AG10803 (cell line): ENCODE measurements around the gene CDH22.

Experiments used
- DNase-seq: peaks from one replicate; pipeline ENCODE4 v3.0.0; 2010; ENCODE audit warnings: low read depth
- H3K4me3 ChIP-seq: 2 replicates; pipeline ENCODE4 v1.5.1; 2011; ENCODE audit warnings: mild to moderate bottlenecking, low read length, control low read depth
- CTCF ChIP-seq: conservative IDR thresholded peaks from 2 replicates; pipeline ENCODE4 v1.5.1; 2011; ENCODE audit warnings: mild to moderate bottlenecking, low read length, control low read depth, inconsistent platforms

The CDH22 gene

GRCh38 chr20:46259260-46259859, 48.9 kb downstream of the CDH22 start:
- TF ChIP-seq CTCF = no peak
- no peak overlapping the region for H3K4me3 ChIP-seq
- DNase-seq = no peak

GRCh38 chr20:46257887-46258286, 50.4 kb downstream of the CDH22 start:
- no peak for TF ChIP-seq CTCF
- H3K4me3 ChIP-seq = no peak overlapping the region
- DNase-seq = no peak

GRCh38 chr20:46256293-46256692, 52.0 kb downstream of the CDH22 start:
- no peak overlapping the region for H3K4me3 ChIP-seq
- no peak for DNase-seq
- TF ChIP-seq CTCF = no peak

GRCh38 chr20:46255440-46256104, 52.7 kb downstream of the CDH22 start:
- TF ChIP-seq CTCF = no peak
- no peak for DNase-seq
- no peak overlapping the region for H3K4me3 ChIP-seq

GRCh38 chr20:46253391-46253790, 54.9 kb downstream of the CDH22 start:
- no peak overlapping the region for H3K4me3 ChIP-seq
- no peak for DNase-seq
- peak; percentile 15; the same call in 1 of the 2 replicates for TF ChIP-seq CTCF

- no peak for DNase-seq
- H3K4me3 ChIP-seq = no peak overlapping the region
- no peak for TF ChIP-seq CTCF
Measured at GRCh38 chr20:46252352-46253091, 55.8 kb downstream of the CDH22 start.
